Measurements from ENCODE around the gene POLE.

POLE gene

GRCh38 chr12:132597333-132598316 is 89.5 kb downstream of the POLE start:
- no peak for DNase-seq (ENCODE audit: low spot score)

- DNase-seq (ENCODE audit: low spot score), result no peak
These were observed 91.1 kb downstream of the POLE start for GRCh38 chr12:132596016-132596415.

- DNase-seq (ENCODE audit: low spot score), result no peak
These were observed 92.0 kb downstream of the POLE start for GRCh38 chr12:132595183-132595582.

GRCh38 chr12:132593938-132594358 is 93.2 kb downstream of the POLE start:
- peak; percentile 23 for DNase-seq (ENCODE audit: low spot score)

GRCh38 chr12:132593521-132593920 is 93.6 kb downstream of the POLE start:
- no peak for DNase-seq (ENCODE audit: low spot score)

GRCh38 chr12:132593071-132593470 is 94.1 kb downstream of the POLE start:
- DNase-seq (ENCODE audit: low spot score), result no peak

GRCh38 chr12:132592282-132592970 is 94.7 kb downstream of the POLE start:
- DNase-seq (ENCODE audit: low spot score), result no peak

GRCh38 chr12:132591107-132591935 is 95.8 kb downstream of the POLE start:
- DNase-seq (ENCODE audit: low spot score), result no peak

- DNase-seq (ENCODE audit: low spot score), result no peak
These were observed 98.1 kb downstream of the POLE start for GRCh38 chr12:132588821-132589669.

- DNase-seq (ENCODE audit: low spot score), result no peak
These were observed 98.8 kb downstream of the POLE start for GRCh38 chr12:132588319-132588718.

GRCh38 chr12:132587781-132588180 is 99.4 kb downstream of the POLE start:
- no peak for DNase-seq (ENCODE audit: low spot score)

- no peak for DNase-seq (ENCODE audit: low spot score)
These were observed 100.2 kb downstream of the POLE start for GRCh38 chr12:132586929-132587328.

GRCh38 chr12:132585177-132585576 is 102.0 kb downstream of the POLE start:
- DNase-seq (ENCODE audit: low spot score), result no peak

- DNase-seq (ENCODE audit: low spot score), result no peak
These were observed 102.7 kb downstream of the POLE start for GRCh38 chr12:132584429-132584828.

- no peak for DNase-seq (ENCODE audit: low spot score)
These were observed 103.4 kb downstream of the POLE start for GRCh38 chr12:132583736-132584135.

GRCh38 chr12:132583411-132583710 is 103.8 kb downstream of the POLE start:
- no peak for DNase-seq (ENCODE audit: low spot score)

- no peak for DNase-seq (ENCODE audit: low spot score)
These were observed 104.3 kb downstream of the POLE start for GRCh38 chr12:132582582-132583410.

- DNase-seq (ENCODE audit: low spot score), result no peak
These were observed 105.1 kb downstream of the POLE start for GRCh38 chr12:132582058-132582420.

- DNase-seq (ENCODE audit: low spot score), result no peak
These were observed 105.6 kb downstream of the POLE start for GRCh38 chr12:132581348-132582057.

- DNase-seq (ENCODE audit: low spot score), result no peak
These were observed 106.3 kb downstream of the POLE start for GRCh38 chr12:132580701-132581292.
